Stomach (tissue), 9 donors: ENCODE data around the gene SEMA5A. TPM values are rescaled to one million over a fixed set of nuclear protein-coding genes. Genes with fewer than 3 reads are reported as not detected.

ENCODE experiments used
- DNase-seq, 2 donors: peaks; one replicate each; pipeline versions ENCODE4 v3.0.0 to v3.0.0-alpha.2; 2013 to 2019
- H3K27ac ChIP-seq, 5 donors: fragments of 200-600 bp in 4 of 5; sonication (generic) in 4 of 5; one replicate each; pipeline ENCODE4 v1.5.1; 2013 to 2019; ENCODE audit warnings: mild to moderate bottlenecking in 1 of 5, moderate library complexity in 1 of 5
- H3K27me3 ChIP-seq, 3 donors: fragments of 200-600 bp; sonication (generic); one replicate each; pipeline ENCODE4 v1.5.1; 2017 to 2019; ENCODE audit warnings: mixed run types in 1 of 3
- H3K36me3 ChIP-seq, 4 donors: fragments of 200-600 bp; sonication (generic); 1 replicate in 3 of 4; 2 replicates in 1 of 4; pipeline ENCODE4 v1.5.1; 2016 to 2019
- H3K4me1 ChIP-seq, 4 donors: fragments of 200-600 bp; sonication (generic); one replicate each; pipeline ENCODE4 v1.5.1; 2016 to 2019
- H3K4me3 ChIP-seq, 4 donors: fragments of 200-600 bp; sonication (generic) in 3 of 4; one replicate each; pipeline ENCODE4 v1.5.1; 2016 to 2019; ENCODE audit warnings: mild to moderate bottlenecking in 1 of 4
- H3K9me3 ChIP-seq, 4 donors: fragments of 200-600 bp; sonication (generic); one replicate each; pipeline ENCODE4 v1.5.1; 2016 to 2019
- CTCF ChIP-seq, 7 experiments: fragments of 450-650 bp in 4 of 7; fragments of 200-600 bp in 3 of 7; sonication (generic) in 3 of 7; IDR thresholded peaks; one replicate each; pipeline ENCODE4 v1.5.1; 2016 to 2019; ENCODE audit warnings: antibody characterized with exemption in 7 of 7, control low read depth in 2 of 7, mild to moderate bottlenecking in 1 of 7
- EP300 ChIP-seq: sonication (generic); formaldehyde crosslinking; IDR thresholded peaks from one replicate; pipeline ENCODE4 v1.6.1; 2017; ENCODE audit warnings: antibody characterized with exemption
- POLR2A ChIP-seq, 4 donors: fragments of 450-650 bp; IDR thresholded peaks; one replicate each; pipeline ENCODE4 v1.6.1; 2016; ENCODE audit warnings: antibody characterized with exemption in 4 of 4, control low read depth in 2 of 4, mild to moderate bottlenecking in 1 of 4, moderate library complexity in 1 of 4
- POLR2AphosphoS5 ChIP-seq, 3 donors: sonication (generic); formaldehyde crosslinking; IDR thresholded peaks; one replicate each; pipeline ENCODE4 v1.6.1; 2016; ENCODE audit warnings: antibody characterized with exemption in 3 of 3
- WGBS, 5 donors: extraction: QIAGEN DNeasy Blood & Tissue Kit in 3 of 5; methylation state at CpG; one replicate each; pipeline versions ENCODE4 v1.1.5 to v1.1.7; 2013 to 2018; 5-methylcytosine and 5-hydroxymethylcytosine counted together
- intact Hi-C: fragments of 100-400 bp; cut with DNase I; formaldehyde crosslinking; loops from one replicate; pipeline ENCODE4 v1.15.1; 2023; ENCODE audit warnings: low total_unique reads
- polyA plus RNA-seq, 3 donors: library from polyadenylated mRNA; stranded (reverse); fragments of 200-250 nt; gene quantifications; one replicate each; pipeline ENCODE4 v1.2.3, GENCODE V29; 2013
- total RNA-seq, 5 donors: library from RNA; depleted of rRNA; stranded (reverse); fragments of >200 nt; gene quantifications; one replicate each; pipeline versions ENCODE4 v1.1.0 to v1.2.3, GENCODE V29; 2014 to 2016
- donor health status: healthy with polysubstance abuse.
- donor health status: Bipolar disorder and iron deficiency.
- donor health status: healthy.

Gene SEMA5A
- total and polyA plus RNA-seq, 8 donors: 0.62 to 26.4 (median 3.2) TPM

GRCh38 chr5:9062873-9063272 is 483.0 kb downstream of the SEMA5A start:
- Histone ChIP-seq H3K4me1 (no peaks in the 10 kb centered on the region), H3K36me3 (no peaks in the 10 kb centered on the region), H3K4me3 (no peak overlapping the region), H3K27me3 (no peaks in the 10 kb centered on the region), H3K9me3 (no peaks in the 10 kb centered on the region), H3K27ac (no peak overlapping the region)
- intact Hi-C loops: no loop called here
- TF ChIP-seq POLR2AphosphoS5 (IDR thresholded peaks at IDR 0.05) (no peak), POLR2A (IDR thresholded peaks at IDR 0.05) (no peak), CTCF (IDR thresholded peaks at IDR 0.05) (no peak), EP300 (no peak)
- WGBS, 5 donors: 79 to 91% (median 88%) methylated on average over 11 of the region's 11 CpGs
- no peak for DNase-seq

GRCh38 chr5:9059920-9060691 is 485.8 kb downstream of the SEMA5A start:
- peak in 1 of 2 donors; percentile 69 for DNase-seq
- Histone ChIP-seq H3K27me3 (no peaks in the 10 kb centered on the region), H3K4me3 (no peak overlapping the region), H3K36me3 (no peaks in the 10 kb centered on the region), H3K9me3 (no peaks in the 10 kb centered on the region), H3K4me1 (no peaks in the 10 kb centered on the region), H3K27ac (no peak overlapping the region)
- WGBS, 5 donors: 39 to 61% (median 59%) methylated on average over 4 to 5 of the region's 5 CpGs
- intact Hi-C loops: no loop called here
- TF ChIP-seq CTCF (IDR thresholded peaks at IDR 0.05) (no peak), POLR2A (IDR thresholded peaks at IDR 0.05) (no peak), EP300 (no peak)

- intact Hi-C loops: no loop called here
- TF ChIP-seq CTCF (IDR thresholded peaks at IDR 0.05) (no peak), POLR2A (IDR thresholded peaks at IDR 0.05) (no peak), EP300 (no peak), POLR2AphosphoS5 (IDR thresholded peaks at IDR 0.05) (no peak)
- Histone ChIP-seq H3K4me3 (no peak overlapping the region), H3K9me3 (no peaks in the 10 kb centered on the region), H3K4me1 (no peaks in the 10 kb centered on the region), H3K36me3 (no peaks in the 10 kb centered on the region), H3K27ac (no peak overlapping the region), H3K27me3 (no peaks in the 10 kb centered on the region)
- no peak for DNase-seq
- 50 to 87% (median 63%) methylated on average over 1 of the region's 1 CpG for WGBS, 5 donors
These were observed 487.2 kb downstream of the SEMA5A start for GRCh38 chr5:9058666-9059065.

GRCh38 chr5:9058161-9058560 is 487.7 kb downstream of the SEMA5A start:
- intact Hi-C loops: no loop called here
- Histone ChIP-seq H3K36me3 (no peaks in the 10 kb centered on the region), H3K4me3 (no peak overlapping the region), H3K4me1 (no peaks in the 10 kb centered on the region), H3K27ac (no peak overlapping the region), H3K9me3 (no peaks in the 10 kb centered on the region), H3K27me3 (no peaks in the 10 kb centered on the region)
- TF ChIP-seq POLR2AphosphoS5 (IDR thresholded peaks at IDR 0.05) (no peak), POLR2A (IDR thresholded peaks at IDR 0.05) (no peak), EP300 (no peak), CTCF (IDR thresholded peaks at IDR 0.05) (no peak)
- no peak for DNase-seq
